NCI-H2196 treated with DMSO at 0.1 percent for 48 hours (cell line): ENCODE measurements around the gene LDLRAD4.
"Not testable (repeated sequence)": the region's sequence is repeated elsewhere in the genome, so short reads cannot be mapped to it uniquely, and the experiment has no call there.

Experiments used
- DNase-seq: peaks from one replicate; lab custom pipeline; 2025; ENCODE audit not compliant: unreplicated experiment; lab: John Stamatoyannopoulos, UW

Gene LDLRAD4

DNA sequence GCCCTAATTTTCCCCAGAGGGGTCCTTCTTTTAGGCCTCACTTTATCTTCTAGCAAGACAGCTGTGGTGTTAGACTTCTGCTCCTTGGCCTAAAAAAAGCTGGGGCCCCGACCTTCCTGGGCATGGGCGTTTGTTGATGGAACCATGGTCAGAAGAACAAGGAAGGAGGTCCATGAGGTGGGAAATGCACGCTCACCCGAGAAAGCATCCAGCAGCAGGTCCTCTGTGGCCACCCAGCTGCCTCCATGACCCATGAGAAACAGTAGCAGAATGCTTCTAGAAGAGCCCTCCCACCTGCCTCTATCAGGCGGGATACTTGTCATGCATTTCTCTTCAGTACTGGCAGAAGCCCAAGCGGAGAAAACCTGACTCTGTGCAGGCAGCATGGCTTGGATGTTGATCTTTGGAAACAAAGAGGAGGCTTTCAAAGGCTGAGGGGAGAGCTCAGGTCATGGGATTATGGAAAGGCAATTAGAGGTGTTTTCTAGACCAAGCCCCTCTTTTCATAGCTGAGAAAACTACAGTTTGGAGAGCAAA is 258.7 kb downstream of the LDLRAD4 start:
- no peak for DNase-seq

DNA sequence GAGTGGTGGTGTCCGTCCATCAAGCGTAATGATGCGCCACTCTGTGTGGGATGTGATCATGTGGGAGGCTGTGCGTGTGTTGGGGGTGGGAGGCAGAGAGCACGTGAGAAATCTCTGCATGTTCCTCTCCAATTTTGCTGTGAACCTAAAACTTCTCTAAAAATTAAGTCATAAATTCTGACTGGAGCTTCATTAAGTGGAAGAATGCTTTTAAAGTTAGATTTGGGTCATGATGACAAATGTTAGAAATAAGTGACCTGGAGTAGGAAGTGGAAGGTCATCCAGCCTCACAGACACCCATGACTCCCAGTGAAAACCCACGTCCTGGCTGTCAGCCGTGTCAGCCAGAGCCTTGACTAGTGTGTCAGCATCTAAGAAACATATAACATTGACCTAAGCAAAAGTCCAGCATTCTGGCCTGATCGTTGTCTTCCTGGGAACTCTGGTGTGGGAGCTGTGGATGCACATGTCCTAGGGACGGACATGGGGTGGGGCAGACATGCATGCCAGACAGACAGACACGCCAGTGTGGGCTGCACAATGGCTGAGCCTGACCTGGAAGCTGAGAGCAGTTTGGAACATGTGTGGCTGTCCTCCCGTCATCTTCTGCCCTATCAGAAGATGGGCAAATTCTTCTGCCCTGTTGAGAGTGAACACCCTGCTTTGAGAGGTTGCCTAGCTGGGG is 262.2 kb downstream of the LDLRAD4 start:
- DNase-seq: no peak

DNA sequence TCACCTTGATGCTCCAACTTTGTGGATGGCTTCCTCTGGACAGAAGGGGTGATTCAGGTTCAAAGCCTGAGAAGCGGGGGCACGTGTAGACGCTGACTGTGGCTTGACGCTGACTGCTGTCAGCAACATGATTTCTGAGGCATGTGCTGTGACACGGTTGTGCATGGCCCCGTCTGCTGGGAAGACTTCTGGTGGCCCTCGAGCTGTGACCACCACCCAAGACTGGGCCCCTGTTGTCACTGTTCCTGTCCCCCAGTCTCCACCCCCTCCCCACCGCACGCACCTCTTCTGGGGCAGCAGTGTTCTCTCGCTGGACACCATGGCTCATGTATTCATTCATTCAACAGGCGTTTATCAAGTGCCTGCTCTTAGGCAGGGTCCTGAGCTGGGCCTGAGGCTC is 262.8 kb downstream of the LDLRAD4 start:
- DNase-seq: no peak

DNA sequence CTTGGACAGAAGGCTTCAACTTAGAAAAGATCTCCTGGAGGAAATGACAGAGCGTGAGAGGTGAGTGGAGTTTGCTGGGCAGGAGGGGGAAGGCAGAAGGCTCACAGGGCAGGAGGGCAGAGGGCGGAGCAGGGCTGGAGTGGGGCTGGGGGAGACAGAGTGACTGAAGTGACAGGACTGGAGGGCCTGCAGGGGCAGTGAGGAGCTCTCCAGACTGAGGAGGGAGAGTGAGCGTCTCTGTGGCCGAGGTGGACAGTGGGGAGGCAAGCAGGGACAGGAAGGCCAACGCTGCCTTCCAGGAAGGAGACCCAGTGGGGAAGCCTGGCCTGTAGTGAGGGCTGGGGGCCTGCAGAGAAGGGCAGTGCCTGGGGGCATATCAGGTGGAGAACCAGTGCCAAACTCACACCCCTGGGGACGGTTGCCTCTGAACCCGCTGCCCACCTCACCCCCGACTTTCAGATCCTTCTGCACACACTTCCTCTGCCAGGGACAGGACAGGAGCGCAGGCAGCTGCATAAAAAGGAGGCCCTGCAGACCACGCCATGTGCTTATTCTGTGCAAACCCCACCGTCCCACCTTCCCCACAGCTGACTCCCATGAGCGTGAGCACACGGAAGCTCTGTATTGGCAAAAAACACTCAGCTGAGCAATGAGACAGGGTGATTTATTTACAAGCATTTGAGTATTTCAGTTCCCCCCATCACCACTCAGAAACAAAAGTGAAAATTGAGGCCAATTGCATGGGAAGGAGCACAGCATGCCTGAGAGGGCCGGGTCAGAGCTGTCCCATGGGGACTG is 263.5 kb downstream of the LDLRAD4 start:
- DNase-seq: no peak

DNA sequence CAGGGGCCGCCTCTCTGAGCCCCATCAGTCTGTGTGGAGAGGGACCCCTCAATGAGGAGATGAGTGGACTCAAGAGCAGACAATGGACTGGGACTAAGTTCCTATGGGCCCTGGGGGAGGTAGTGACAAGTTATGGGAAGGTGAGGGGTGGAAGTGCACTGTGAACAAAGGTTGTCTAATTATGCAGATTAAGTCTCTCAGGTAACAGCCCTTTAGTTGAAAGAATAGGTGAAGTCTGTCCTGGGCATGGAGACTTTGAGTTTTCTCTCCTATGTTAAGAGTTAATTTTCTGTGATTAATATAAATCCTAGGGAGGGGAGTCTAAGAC is 264.0 kb downstream of the LDLRAD4 start:
- no peak for DNase-seq

DNA sequence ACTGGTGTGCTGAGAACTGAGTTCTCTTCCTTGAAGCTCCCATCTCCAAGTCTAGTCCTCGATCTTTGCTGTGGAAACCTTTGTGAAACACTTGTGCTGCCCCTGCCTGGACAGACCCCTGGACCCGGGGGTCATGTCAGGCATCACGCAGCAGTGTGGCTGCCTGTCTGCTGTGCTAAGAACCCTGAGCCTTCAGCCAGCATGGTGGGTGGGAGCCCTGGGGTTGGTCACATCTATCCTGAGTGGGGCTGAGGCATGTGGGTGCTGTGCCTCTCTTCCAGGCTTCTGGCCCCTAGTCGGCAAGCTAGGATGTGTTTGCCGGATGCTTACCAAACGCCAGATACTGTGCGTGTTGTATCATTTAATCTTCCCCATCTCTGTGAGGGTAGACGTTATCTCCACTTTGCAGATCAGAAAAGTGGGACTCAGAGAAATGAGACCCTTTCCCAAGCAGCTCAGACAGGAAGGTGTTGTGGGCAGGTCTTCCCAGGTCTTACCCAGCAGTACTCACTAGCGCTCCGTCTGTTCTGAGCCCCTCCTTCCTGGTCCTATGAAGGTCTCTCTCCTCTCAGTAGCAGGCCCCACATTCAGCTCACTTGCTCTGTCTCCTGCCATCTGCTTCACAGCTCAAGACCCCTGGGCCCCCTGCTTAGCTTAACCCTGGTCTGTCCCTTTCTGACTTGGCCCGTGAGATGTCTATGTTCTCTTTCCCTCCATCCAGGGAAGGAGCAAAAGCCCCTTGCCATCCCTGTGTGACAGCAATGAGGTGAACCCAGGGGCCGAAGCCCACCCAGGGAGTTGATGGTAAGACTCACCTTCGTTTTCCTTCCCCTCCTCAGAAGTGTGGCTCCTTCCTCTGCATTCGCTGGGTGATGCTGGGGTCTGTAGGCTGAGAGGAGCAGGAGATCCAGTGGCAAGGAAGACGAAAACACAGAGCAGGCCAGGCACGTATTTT is 265.0 kb downstream of the LDLRAD4 start:
- DNase-seq: no peak

DNA sequence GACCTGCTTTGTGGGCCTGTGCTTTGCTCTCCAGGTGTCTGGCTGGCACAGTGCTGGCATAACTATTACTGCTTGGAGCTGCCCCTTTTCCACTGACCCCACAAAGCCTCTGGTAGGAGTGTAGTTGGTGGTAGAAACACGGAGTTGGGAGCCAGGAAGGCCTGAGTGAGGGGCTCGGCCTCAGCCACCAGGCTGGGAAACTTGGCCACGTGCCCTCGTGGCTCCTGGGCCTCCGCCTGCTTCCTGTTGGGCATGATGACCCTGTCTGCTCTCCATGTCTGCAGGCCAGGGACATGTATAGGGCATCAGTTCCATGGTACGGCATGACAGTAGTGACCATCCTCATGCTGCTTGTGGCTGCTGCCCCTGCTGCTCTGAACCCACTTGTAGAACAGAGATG is 266.6 kb downstream of the LDLRAD4 start:
- DNase-seq: no peak

DNA sequence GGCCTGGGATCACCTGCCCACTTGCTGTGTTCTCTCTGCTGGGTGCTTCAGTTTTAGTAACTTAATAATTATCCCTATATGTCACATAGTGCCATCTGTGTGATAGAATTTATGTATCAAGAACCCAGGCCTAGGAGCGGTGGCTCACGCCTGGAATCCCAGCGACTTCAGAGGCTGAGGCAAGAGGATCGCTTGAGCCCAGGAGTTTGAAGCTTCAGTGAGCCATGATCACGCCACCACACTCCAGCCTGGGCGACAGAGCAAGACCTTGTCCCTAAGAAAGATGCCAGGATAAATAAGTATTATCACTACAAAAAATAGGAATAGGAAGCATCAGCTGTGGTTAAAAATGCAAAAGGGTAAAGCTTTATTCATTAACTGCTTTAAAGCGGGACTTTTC is 267.0 kb downstream of the LDLRAD4 start:
- no peak for DNase-seq

DNA sequence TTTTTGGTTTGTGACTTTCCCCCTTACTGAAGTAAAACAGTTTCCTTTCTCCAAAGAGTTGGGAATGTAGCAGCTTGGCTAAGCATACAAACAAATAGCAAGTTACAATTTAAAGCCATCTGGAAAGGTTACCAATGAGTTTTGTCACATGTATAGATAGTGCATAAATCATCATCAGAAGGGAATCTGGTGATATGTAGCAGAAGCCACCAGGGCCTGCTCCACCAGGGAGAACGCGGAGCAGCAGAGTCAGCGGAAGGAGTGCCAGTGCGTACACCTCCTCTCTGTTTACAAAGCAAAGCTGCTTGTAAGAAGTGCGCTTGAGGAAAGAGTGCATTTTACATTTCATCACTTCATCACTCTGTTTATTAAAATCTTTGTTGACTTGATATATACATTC is 267.7 kb downstream of the LDLRAD4 start:
- DNase-seq: no peak

DNA sequence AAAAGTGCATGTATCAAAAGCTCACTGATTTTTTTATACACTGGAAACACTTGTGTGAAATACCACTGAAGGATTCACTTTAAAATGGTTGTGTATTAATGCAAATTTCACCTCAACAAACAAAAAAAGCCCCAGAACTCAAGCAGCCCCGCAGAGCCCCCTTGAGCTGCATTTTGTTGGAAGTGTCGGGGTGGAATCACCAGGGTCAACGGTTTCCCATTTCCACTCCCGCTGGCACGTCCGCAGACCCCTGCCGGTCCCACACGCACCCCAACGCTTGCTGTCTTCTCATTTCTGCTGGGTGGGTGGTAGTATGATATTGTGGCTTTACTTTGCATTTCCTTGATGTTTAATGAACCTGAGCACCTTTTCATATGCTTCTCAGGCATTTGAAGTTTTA is 268.1 kb downstream of the LDLRAD4 start:
- DNase-seq: no peak

DNA sequence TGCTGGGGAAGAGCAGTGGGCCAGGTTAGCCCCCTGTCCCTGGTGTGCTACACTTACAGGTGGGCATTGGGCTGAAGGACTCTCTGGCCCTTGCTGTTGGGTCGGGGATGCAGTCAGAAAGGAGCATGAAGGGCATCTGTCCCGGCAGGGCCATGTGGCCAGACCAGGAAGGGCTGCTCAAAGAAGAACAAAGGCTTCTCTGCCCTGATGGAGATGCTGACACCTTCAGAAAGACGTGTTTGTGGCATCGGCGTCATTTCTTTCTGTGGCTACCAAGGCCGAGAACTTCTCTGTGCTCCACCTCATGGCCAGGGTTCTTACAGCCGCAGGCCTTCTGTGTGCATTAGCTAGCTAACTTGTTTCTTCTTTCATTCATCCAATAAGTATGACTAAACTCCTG is 268.7 kb downstream of the LDLRAD4 start:
- no peak for DNase-seq

DNA sequence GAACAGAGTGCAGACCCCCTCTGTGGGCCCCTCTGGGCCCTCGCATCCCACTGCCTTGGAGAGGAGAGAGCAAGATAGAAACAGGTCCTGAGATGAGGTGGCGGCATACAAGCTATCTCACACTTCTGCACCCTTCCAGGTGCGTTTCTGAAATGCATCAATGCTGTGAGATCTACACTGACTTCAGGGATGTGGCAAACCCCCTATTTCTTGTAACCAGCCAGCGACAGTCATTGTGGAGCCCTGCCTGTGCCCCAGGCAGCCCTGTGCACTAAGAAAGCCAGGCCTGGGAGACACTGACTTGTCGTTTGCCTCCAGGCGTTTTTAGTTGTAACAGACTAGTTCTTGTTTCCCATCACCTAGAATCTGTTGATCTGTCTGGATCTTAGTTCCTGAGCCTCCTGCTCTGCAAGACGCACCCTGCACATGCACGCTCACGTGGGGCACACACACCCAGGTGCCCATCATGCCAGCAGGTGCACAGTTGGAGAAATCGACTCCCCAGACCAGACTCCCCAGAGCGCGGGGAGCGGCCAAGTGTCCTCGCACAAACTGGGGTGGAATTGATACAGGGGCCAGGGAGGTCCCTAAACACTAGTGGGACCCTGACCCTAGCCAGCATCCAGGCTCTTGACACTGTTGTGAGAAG is 269.8 kb downstream of the LDLRAD4 start:
- no peak for DNase-seq

DNA sequence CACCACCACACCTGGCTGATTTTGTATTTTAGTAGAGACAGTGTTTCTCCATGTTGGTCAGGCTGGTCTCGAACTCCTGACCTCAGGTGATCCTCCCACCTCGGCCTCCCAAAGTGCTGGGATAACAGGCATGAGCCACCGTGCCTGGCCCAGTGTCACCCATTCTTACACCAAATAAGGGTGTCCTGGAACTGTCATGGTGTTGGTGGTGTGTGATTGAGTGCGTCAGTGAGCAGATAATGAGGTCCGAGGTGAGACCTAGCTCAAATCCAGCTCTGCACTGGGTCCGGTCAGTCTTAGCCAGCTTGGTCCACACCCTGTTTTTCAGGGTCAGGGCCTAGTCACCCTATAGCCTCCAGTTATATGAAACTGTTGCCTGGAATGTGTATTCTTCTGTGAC is 270.7 kb downstream of the LDLRAD4 start:
- DNase-seq: not testable (repeated sequence)

DNA sequence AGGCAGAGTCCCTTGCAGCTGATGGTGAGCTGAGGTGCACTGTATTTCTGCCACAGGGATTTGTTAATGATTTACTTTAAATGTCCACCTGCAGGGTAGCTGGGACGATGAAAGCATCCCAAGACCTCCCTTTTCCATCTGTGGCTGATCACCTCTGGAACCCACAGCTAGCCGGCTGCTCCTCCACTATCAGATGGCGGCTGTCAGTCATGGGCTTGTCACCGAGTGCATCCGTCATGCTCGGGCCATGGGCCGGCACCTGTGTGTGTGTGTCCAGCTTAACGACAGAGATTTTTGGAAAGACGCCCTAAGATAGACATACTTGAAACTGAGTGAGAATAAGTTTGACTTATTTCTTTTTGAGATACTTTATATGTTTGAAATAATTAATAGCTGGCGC is 272.6 kb downstream of the LDLRAD4 start:
- no peak for DNase-seq

DNA sequence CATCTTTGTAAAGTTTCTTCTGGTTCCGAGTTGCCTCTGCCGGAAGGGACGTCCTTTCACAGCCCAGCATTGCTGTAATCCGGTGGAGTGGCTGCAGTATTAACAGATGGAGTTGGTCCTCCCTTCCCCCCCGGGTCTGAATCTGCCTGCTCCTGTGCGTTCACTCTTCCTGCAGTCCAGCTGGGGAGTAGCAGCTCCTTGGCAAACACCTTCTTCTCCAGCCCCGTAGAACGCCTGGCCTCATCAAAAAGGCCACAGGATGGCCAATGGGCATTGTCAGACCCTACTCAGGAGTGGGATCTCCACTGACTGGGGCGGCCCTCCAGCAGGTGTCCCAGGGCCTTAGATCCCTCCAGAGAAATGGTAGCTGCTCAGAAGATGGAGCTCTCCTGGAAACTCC is 273.8 kb downstream of the LDLRAD4 start:
- DNase-seq: no peak

DNA sequence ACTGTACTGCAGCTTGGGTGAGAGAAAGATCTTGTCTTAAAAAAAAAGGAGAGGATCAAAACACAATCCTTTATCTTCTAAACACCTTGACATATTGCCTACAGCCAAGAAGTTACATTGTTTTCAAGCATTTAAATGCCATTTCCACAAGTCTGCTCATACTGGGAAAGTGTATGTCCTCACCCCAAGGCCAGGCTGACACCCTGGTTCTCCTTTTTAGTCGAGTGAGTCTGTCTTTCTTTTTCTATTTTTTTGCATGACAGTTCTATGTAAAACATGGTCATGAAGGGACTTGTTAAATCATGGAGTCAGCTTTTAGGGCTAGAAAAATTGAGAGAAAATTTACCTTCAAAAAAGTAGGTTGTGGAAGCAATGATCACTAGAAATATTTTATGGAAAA is 274.5 kb downstream of the LDLRAD4 start:
- no peak for DNase-seq

DNA sequence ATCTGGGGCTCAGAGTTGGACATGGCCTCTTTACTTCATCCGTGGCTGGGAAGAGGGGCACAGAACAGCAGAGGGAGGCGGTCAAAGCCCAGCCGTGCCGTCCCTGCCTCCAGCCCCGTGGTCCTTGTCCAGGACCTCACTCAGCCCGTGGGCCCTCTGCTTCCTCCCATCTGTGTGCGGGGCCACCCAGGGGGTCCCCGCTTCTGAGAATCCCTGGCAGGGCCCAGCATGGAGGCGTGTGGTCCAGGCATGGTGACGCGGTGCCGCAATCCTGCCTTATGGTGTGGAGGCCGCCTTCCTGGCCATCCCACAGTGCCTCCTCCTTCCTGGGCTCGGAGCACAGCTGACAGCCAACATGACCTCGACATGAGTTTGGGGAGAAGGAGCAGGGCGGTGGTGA is 275.2 kb downstream of the LDLRAD4 start:
- DNase-seq: no peak

DNA sequence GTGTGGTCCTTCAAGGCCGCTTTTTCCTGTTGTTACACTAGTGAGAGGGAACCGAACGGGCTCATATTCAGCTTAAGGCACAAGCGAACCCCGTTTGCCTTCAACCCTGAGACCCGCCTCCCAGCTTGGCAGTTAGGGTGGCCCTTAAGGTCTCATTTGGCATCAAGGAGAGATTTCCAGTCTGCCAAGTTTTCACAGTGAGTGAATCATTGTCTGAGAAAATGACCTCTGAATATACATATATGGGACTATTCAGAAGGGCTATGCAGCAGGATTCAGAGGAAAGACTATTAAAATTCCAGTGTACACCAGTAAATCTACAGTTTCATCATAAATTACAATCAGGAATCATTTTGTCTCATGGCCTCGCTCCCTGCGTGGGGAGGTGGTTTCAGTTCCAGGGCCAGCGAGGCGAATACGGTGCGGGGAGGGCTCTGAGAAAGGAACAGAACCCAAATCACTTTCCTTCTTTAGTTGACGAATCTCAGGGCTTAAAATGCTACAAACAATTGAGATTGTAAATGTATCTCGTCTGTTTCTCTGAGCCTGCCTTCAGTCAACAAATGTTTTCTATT is 276.4 kb downstream of the LDLRAD4 start:
- DNase-seq: no peak

DNA sequence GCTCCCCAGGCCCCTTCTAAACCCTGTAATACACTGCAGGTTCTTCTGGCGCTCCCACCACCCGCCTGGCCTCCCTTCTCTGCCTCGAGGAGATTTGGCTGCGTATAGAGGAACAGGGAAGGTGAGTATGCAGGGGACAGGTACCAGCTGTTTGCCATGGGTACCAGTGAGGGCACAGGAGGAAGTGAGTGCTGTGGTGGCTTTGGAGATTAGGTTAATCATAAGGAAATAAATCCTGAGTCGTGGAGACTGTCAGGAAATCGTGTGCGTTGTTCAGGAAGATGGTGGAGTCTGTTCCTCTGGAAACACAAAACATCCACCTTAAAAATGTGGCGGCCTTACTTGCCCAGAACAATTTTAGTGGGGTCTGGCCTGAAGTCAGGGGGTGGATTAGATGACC is 277.4 kb downstream of the LDLRAD4 start:
- no peak for DNase-seq

DNA sequence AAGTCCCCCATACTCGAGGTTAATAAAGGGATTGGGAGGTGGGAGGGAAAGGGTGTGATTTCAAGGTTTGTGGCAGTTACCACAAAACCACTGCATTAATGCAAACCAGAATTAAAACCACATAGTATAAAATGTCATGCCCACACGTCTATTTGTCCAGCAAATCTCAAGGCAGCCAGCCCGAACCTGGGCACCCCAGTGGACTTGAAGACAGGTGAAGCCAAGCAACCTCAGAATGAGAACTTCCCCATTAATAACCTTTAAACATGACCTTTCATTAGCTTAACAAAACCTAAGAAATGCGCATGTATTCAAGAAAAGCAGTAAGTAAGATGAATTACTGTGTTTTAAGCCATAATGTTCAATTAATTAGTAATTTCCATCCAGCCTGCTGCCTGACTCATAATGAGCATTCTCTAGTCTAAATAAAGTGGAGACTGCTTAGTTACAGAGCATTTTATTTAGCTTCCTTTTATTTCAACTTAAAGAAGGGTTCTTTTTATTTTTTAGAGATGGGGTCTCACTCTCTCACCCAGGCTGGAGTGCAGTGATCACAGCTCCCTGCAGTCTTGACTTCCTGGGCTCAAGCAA is 278.2 kb downstream of the LDLRAD4 start:
- DNase-seq: no peak
